ENCODE measurements around the gene MAMSTR.

The MAMSTR gene

GRCh38 chr19:48673436-48674100, 46.0 kb downstream of the MAMSTR start:
- Mint-ChIP-seq H3K27ac (no peak overlapping the region), H3K9me3 (no peaks in the 10 kb centered on the region), H3K4me3 (no peak overlapping the region), H3K4me1 (ENCODE audit: low read depth) (peaks cover 6% of the 10 kb centered on the region), H3K27me3 (no peaks in the 10 kb centered on the region), H3K36me3 (ENCODE audit: low read depth) (no peaks in the 10 kb centered on the region)
- DNase-seq, result no peak

DNA sequence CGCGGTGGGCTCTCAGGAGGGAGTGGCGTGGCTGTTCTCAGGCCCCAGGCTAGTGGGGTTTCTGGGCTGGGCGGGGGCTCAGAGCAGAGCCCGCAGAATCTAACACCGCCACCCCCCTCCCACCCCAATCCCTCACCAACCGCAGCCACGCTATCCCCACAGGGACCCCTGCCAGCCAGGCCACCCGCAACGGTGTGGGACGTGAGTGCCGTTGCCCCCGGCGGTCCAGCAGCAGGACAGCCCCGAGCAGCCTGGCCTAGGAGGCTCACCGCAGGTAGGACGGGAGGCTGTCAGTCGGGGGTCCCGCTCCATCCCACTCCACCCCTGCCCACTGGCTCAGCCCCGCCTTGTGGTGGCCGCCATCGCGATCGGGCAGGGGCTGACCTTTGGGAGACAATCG, 46.5 kb downstream of the MAMSTR start, which contains the start of gene NTN5:
Gene NTN5, minus strand, starts transcription at position 24 of the 400 bp plus-strand sequence. CDS start 2,031 bp downstream, outside the sequence.
- no peak for DNase-seq
- no peaks in the 10 kb centered on the region for H3K36me3 Mint-ChIP-seq (ENCODE audit: low read depth)
- no peaks in the 10 kb centered on the region for H3K27me3 Mint-ChIP-seq
- H3K4me3 Mint-ChIP-seq, result no peak within 1 kb of the TSS
- no peaks in the 10 kb centered on the region for H3K9me3 Mint-ChIP-seq
- no peak within 1 kb of the TSS for H3K27ac Mint-ChIP-seq
- H3K4me1 Mint-ChIP-seq (ENCODE audit: low read depth), result peaks cover 6% of the 10 kb centered on the region

- no peaks in the 10 kb centered on the region for H3K27me3 Mint-ChIP-seq
- H3K27ac Mint-ChIP-seq, result no peak overlapping the region
- H3K36me3 Mint-ChIP-seq (ENCODE audit: low read depth), result no peaks in the 10 kb centered on the region
- DNase-seq, result no peak
- H3K9me3 Mint-ChIP-seq, result no peaks in the 10 kb centered on the region
- peaks cover 6% of the 10 kb centered on the region for H3K4me1 Mint-ChIP-seq (ENCODE audit: low read depth)
- no peak overlapping the region for H3K4me3 Mint-ChIP-seq
These were observed 48.0 kb downstream of the MAMSTR start for GRCh38 chr19:48671446-48671995.

DNA sequence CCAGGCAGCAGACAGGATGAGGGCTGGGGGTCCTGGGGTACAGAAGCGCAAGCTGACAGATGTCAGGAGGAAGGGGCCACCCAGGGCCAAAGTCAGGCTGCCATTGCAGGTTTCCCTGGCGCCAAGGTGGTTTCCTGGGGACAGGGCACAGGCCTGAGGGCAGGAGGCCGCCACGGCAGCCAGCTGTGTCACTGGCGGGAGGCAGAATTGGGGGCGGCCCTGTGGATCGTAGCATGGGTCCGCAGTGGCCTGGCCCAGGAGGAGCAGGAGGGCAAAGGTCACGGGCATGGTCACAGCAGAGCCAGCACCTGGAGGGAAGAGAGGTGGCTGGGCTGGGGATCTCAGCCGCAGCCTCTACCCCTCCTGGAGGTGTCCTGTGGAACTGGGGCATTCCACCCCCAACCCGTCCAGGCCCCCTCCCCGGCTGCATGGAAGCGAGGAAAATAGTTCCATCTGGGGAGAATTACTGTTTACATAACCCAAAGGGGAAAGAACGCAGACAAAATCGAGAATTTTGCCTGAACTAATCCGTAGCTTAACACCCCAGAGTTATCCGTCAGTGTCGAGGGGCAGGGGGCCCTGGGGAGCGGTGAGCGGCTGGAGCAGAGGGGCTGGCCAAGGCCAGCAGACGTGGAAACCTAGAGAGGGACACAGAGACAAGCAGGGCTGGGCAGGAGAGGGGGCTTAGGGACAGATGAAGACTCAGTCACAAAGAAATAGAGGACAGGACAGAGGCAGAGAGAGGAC, 48.7 kb downstream of the MAMSTR start:
- Mint-ChIP-seq H3K36me3 (ENCODE audit: low read depth) (no peaks in the 10 kb centered on the region), H3K4me1 (ENCODE audit: low read depth) (peaks cover 6% of the 10 kb centered on the region), H3K4me3 (no peak overlapping the region), H3K9me3 (no peaks in the 10 kb centered on the region), H3K27me3 (no peaks in the 10 kb centered on the region), H3K27ac (no peak overlapping the region)
- DNase-seq, result no peak

DNA sequence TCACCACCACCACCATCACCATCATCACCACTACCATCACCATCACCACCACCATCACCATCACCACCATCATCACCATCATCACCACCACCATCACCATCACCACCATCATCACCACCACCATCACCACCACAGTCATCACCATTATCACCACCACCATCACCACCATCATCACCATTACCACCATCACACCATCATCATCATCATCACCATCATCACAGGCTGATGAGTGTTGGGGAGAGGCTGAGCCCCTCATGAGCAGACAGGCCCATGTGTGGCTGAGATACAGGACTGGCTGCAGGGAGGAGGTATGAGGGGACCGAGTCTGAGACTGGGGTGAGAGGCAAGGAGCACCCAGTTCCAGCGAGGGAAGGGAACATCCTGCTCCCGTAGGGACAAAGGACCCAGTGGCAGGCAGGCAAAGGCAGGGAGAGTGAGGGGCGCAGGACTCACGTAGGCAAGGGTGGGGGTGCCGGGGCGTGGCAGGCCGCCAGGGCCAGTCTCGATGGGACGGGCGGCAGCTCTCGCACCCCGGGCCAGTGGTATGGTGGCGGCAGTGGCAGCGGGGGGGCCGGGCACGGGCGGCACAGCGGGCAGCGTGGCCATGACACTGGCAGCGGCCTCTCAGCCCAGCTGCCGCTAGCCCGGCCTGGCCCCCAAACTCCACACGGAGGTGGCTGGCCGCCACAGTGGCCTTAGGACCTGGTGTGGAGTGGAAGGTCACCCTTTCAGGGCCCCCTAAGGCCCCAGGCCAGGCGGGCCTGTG, 49.4 kb downstream of the MAMSTR start:
- DNase-seq, result no peak
- H3K27me3 Mint-ChIP-seq, result no peaks in the 10 kb centered on the region
- no peak overlapping the region for H3K4me3 Mint-ChIP-seq
- H3K4me1 Mint-ChIP-seq (ENCODE audit: low read depth), result peaks cover 1% of the 10 kb centered on the region
- H3K9me3 Mint-ChIP-seq, result no peaks in the 10 kb centered on the region
- peak overlapping the region; percentile 73 for H3K27ac Mint-ChIP-seq
- H3K36me3 Mint-ChIP-seq (ENCODE audit: low read depth), result no peaks in the 10 kb centered on the region

DNA sequence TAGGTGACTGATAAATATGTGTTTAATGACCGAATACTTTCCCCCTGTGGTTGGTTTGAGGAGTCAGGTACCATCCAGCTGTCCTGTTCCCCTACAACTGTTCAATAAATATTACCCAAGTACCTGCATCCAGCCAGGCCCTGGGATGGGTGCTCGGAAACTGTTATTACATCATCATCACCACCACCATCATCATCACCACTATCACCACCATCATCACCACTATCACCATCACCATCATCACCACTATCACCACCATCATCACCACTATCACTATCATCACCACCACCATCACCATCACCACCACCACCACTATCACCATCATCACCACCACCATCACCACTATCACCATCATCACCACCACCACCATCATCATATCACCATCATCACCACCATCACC, 50.8 kb downstream of the MAMSTR start:
- H3K27ac Mint-ChIP-seq, result no peak overlapping the region
- no peak overlapping the region for H3K4me3 Mint-ChIP-seq
- no peaks in the 10 kb centered on the region for H3K27me3 Mint-ChIP-seq
- no peaks in the 10 kb centered on the region for H3K9me3 Mint-ChIP-seq
- no peaks in the 10 kb centered on the region for H3K36me3 Mint-ChIP-seq (ENCODE audit: low read depth)
- DNase-seq, result no peak
- H3K4me1 Mint-ChIP-seq (ENCODE audit: low read depth), result no peaks in the 10 kb centered on the region

GRCh38 chr19:48668332-48668731, 51.2 kb downstream of the MAMSTR start:
- Mint-ChIP-seq H3K4me1 (ENCODE audit: low read depth) (no peaks in the 10 kb centered on the region), H3K9me3 (no peaks in the 10 kb centered on the region)

GRCh38 chr19:48665786-48666185, 53.7 kb downstream of the MAMSTR start:
- no peak for DNase-seq
- no peak overlapping the region for H3K27ac Mint-ChIP-seq
- H3K4me1 Mint-ChIP-seq (ENCODE audit: low read depth), result peaks cover 6% of the 10 kb centered on the region
- H3K9me3 Mint-ChIP-seq, result no peaks in the 10 kb centered on the region
- H3K27me3 Mint-ChIP-seq, result no peaks in the 10 kb centered on the region
- no peak overlapping the region for H3K4me3 Mint-ChIP-seq
- H3K36me3 Mint-ChIP-seq (ENCODE audit: low read depth), result no peaks in the 10 kb centered on the region

More at GRCh38 chr19:48668332-48668731, 51.2 kb downstream of the MAMSTR start:
- Mint-ChIP-seq H3K4me3 (no peak overlapping the region), H3K27me3 (no peaks in the 10 kb centered on the region), H3K27ac (no peak overlapping the region), H3K36me3 (ENCODE audit: low read depth) (no peaks in the 10 kb centered on the region)
- no peak for DNase-seq

- Mint-ChIP-seq H3K4me1 (ENCODE audit: low read depth) (peaks cover 8% of the 10 kb centered on the region), H3K27ac (no peak overlapping the region), H3K36me3 (ENCODE audit: low read depth) (no peaks in the 10 kb centered on the region), H3K27me3 (no peaks in the 10 kb centered on the region), H3K4me3 (no peak overlapping the region), H3K9me3 (no peaks in the 10 kb centered on the region)
- no peak for DNase-seq
These were observed 55.0 kb downstream of the MAMSTR start for GRCh38 chr19:48664476-48664875.

GRCh38 chr19:48663667-48664066, 55.9 kb downstream of the MAMSTR start:
- H3K4me3 Mint-ChIP-seq, result no peak overlapping the region
- no peaks in the 10 kb centered on the region for H3K36me3 Mint-ChIP-seq (ENCODE audit: low read depth)
- H3K27ac Mint-ChIP-seq, result no peak overlapping the region
- no peaks in the 10 kb centered on the region for H3K9me3 Mint-ChIP-seq
- no peaks in the 10 kb centered on the region for H3K27me3 Mint-ChIP-seq
- DNase-seq, result no peak
- H3K4me1 Mint-ChIP-seq (ENCODE audit: low read depth), result peaks cover 8% of the 10 kb centered on the region

Data from activated T-cell treated with anti-CD3 and anti-CD28 coated beads, Interleukin-2, amount 50 U/mL, for 24 hours (primary cell).